Colonic mucosa (tissue), 4 donors: ENCODE results near the gene ARL2BP. TPM values are rescaled to one million over a fixed set of nuclear protein-coding genes. Genes with fewer than 3 reads are reported as not detected.
A peak's percentile ranks its signal among the peaks of the same experiment; 100 is the strongest.

Experiments
- DNase-seq: peaks from one replicate; pipeline ENCODE4 v3.0.0-alpha.2; 2020
- H3K27ac ChIP-seq: fragments of 200-600 bp; one replicate; pipeline ENCODE4 v1.8.0; 2021
- H3K27me3 ChIP-seq: fragments of 200-600 bp; one replicate; pipeline ENCODE4 v1.8.0; 2021
- H3K36me3 ChIP-seq: fragments of 200-600 bp; one replicate; pipeline ENCODE4 v1.8.0; 2021
- H3K4me1 ChIP-seq: fragments of 200-600 bp; one replicate; pipeline ENCODE4 v1.8.0; 2021; ENCODE audit warnings: mild to moderate bottlenecking
- H3K4me3 ChIP-seq: fragments of 200-600 bp; one replicate; pipeline ENCODE4 v1.8.0; 2021
- H3K9ac ChIP-seq, 2 donors: one replicate each; pipeline ENCODE4 v1.7.0; 2013; ENCODE audit warnings: control low read depth in 2 of 2, low read depth in 2 of 2, low read length in 2 of 2
- H3K9me3 ChIP-seq: fragments of 200-600 bp; one replicate; pipeline ENCODE4 v1.8.0; 2021
- intact Hi-C: fragments of 100-400 bp; cut with DNase I; formaldehyde crosslinking; loops from one replicate; pipeline ENCODE4 v1.14.1; 2022
- total RNA-seq, 2 donors: library from RNA; stranded (reverse); fragmentation: NEBNext Ultra II Directional in 1 of 2; extraction: Animal tissue kit (Norgen Biotek cat#: 25700) in 1 of 2; gene quantifications; one replicate each; pipeline ENCODE4 v1.2.1, GENCODE V29; 2021
- TF ChIP-seq, protein P1 (sequence below): fragments of 200-600 bp; IDR thresholded peaks from one replicate; pipeline ENCODE4 v1.8.0; 2022; ENCODE audit warnings: antibody characterized with exemption, mild to moderate bottlenecking
- donor health status: healthy.
- donor health status: DM: no; HTN: no; CAD: no.
- donor health status: DM: no; HTN: no; CAD: no.

ARL2BP gene
- total RNA-seq, 2 donors from 2014 or later, result 28.6 to 32.7 TPM

DNA sequence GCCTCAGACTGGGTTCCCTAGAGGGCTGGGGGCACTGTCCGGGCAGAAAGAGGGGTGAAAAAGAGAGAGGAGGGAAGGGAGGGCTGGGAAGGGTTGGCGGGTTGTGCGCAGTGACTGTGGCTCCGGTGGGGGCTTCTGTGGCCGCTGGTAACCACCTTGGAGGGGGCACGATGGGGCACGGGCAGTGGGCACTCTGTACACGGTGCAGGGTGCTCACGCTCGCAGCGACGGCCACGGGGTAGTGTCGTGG, 38.8 kb downstream of the ARL2BP start:
- H3K27ac ChIP-seq, result no peak overlapping the region
- no peaks in the 10 kb centered on the region for H3K27me3 ChIP-seq
- H3K36me3 ChIP-seq, result no peaks in the 10 kb centered on the region
- peak overlapping the region in 1 of 2 donors; percentile 46 for H3K9ac ChIP-seq
- DNase-seq, result no peak
- intact Hi-C loops, result no loop called here
- H3K9me3 ChIP-seq, result no peaks in the 10 kb centered on the region
- TF ChIP-seq, protein P1, sequence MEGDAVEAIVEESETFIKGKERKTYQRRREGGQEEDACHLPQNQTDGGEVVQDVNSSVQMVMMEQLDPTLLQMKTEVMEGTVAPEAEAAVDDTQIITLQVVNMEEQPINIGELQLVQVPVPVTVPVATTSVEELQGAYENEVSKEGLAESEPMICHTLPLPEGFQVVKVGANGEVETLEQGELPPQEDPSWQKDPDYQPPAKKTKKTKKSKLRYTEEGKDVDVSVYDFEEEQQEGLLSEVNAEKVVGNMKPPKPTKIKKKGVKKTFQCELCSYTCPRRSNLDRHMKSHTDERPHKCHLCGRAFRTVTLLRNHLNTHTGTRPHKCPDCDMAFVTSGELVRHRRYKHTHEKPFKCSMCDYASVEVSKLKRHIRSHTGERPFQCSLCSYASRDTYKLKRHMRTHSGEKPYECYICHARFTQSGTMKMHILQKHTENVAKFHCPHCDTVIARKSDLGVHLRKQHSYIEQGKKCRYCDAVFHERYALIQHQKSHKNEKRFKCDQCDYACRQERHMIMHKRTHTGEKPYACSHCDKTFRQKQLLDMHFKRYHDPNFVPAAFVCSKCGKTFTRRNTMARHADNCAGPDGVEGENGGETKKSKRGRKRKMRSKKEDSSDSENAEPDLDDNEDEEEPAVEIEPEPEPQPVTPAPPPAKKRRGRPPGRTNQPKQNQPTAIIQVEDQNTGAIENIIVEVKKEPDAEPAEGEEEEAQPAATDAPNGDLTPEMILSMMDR, result no peak
- H3K4me1 ChIP-seq, result peaks cover 5% of the 10 kb centered on the region
- H3K4me3 ChIP-seq, result peak overlapping the region; percentile 57

DNA sequence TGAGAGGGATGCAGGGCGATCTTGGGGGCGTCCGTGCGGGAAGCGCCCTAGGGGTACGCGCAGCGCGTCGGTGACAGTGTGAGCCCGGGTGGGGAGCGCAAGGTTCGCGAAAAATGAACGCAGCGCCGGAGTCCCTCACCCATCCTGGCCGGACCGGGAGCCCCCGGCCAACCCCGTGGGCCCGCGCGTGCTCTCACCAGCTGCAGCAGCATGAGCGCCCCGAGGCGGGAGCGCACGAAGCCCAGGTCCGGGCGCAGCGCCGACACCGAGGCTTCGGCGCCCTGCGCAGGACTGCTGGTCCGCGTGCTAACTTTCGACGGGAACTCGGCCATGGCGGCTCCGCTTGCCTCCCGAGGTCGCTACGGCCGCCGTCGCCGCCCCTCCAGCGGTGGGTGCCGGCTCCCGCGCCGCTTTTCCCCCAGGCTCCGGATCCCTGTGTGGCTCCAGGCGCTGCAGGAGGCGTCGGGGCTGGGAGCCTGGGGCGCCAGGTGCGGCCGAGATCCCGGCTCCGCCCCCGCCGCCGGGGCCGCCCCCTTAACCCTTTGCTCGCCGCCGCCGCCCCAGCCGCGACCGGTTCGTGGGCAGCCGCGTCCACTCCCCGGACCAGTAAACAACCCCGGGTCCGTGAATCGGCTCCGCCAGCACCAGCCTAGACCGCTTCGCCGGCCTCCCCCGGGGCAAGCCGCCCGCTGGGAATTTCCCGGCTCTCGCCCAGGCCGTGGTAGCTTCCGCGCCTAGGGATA, 39.3 kb downstream of the ARL2BP start, which contains the start of gene PLLP:
TSS of gene PLLP (minus strand) at position 464 of the 743 bp plus-strand sequence. CDS start at position 332, 132 bp downstream.
- H3K36me3 ChIP-seq, result no peaks in the 10 kb centered on the region
- DNase-seq, result peak; percentile 63
- peaks cover 5% of the 10 kb centered on the region for H3K4me1 ChIP-seq
- intact Hi-C loops, result no loop called here
- H3K9ac ChIP-seq, result peak within 1 kb of the TSS; percentile 46 to 52
- H3K9me3 ChIP-seq, result no peaks in the 10 kb centered on the region
- H3K27ac ChIP-seq, result no peak within 1 kb of the TSS
- H3K27me3 ChIP-seq, result no peaks in the 10 kb centered on the region
- H3K4me3 ChIP-seq, result peak within 1 kb of the TSS; percentile 57
- TF ChIP-seq, protein P1, result no peak

DNA sequence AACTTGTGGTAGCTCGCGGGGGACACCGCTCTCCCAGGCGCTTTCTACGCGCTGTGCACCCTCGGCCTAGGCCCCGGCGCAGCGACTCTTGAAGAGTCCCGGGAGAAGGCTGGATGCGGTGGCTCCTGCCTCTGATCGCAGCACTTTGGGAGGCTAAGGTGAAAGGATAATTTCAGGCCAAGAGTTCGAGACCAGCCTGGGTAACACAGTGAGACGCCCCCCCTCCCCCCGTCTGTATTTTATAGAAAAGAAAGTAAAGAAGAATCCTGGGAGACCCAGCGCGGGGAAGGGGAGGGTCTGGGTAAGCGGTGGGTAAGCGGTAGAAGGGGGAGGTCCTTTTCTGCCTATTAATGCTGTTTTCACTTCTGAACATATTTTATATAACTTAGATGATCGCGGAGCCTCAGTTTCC, 39.9 kb downstream of the ARL2BP start:
- TF ChIP-seq, protein P1, result no peak
- Histone ChIP-seq H3K9me3 (no peaks in the 10 kb centered on the region), H3K4me1 (peaks cover 5% of the 10 kb centered on the region), H3K27ac (no peak overlapping the region), H3K4me3 (peak overlapping the region; percentile 57), H3K9ac (peak overlapping the region; percentile 12 to 52), H3K36me3 (no peaks in the 10 kb centered on the region), H3K27me3 (no peaks in the 10 kb centered on the region)
- DNase-seq, result no peak
- intact Hi-C loops, result no loop called here

DNA sequence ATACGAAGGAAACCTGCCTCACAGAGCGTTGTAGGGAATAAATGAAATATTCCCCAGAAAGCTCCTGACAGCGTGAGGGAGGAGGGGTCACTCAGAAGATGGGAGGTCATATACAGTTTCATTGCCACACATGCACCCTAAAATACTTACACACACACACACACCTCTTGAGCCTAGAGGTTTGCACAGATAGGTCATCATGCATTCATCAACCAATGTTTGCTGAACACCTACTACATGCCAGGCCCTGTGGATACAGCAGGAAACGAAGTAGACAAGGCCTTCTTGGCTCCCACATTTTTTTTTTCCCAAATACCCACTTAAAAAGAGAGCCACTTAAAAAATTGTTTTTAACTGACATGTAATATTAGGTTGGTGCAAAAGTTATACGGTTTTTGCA, 40.3 kb downstream of the ARL2BP start:
- DNase-seq, result no peak
- H3K4me1 ChIP-seq, result peaks cover 5% of the 10 kb centered on the region
- H3K27ac ChIP-seq, result no peak overlapping the region
- no peak overlapping the region for H3K4me3 ChIP-seq
- intact Hi-C loops, result no loop called here
- H3K9me3 ChIP-seq, result no peaks in the 10 kb centered on the region
- no peaks in the 10 kb centered on the region for H3K36me3 ChIP-seq
- H3K27me3 ChIP-seq, result no peaks in the 10 kb centered on the region
- no peak overlapping the region for H3K9ac ChIP-seq
- TF ChIP-seq, protein P1, result no peak

DNA sequence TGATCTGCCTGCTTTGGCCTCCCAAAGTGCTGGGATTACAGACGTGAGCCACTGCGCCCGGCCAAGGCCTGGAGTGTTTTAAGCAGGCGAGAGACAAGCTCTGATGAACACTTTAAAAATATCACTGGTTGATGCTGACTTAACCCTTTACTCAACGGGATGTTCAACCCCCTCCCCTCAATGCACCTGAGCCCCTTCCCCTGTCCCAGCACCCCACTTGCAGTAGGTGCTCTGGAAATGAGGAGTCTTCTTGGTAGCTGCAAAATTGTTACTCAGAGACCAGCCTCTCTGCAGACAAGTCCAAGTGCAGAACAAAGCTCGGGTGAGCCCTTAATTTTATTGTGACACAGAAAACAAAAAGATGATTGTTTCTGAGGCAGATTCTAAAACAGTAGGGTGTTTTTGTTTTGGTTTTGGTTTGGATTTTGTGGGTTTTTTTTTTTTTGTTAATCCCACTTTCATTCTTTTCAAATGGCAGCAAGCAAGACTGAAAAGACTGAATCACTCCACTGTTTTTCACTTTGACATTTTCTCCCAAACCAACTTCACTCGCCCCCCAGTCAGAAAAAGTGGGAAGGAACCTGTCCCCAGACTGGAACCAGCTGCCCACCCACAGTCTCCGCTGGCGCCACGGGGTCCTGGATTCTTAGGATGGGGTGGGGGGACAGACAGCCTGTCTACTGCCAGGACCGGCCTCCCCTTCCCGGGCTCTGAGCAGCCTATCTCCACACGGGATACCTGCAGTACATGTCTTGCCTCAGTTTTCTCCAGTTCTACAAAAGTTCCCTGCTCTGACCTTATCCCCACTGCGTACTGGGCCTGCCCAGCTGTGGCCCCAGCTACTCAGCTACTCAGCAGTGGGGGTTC, 44.6 kb downstream of the ARL2BP start:
- Histone ChIP-seq H3K27ac (no peak overlapping the region), H3K9ac (no peak overlapping the region), H3K27me3 (no peaks in the 10 kb centered on the region), H3K36me3 (no peaks in the 10 kb centered on the region), H3K4me1 (no peaks in the 10 kb centered on the region), H3K4me3 (no peak overlapping the region), H3K9me3 (no peaks in the 10 kb centered on the region)
- DNase-seq, result no peak
- TF ChIP-seq, protein P1, result no peak
- intact Hi-C loops, result no loop called here
